ACHN (cell line): ENCODE measurements around the gene ARFGEF3.

ENCODE experiments used
- DNase-seq: peaks from one replicate; pipeline ENCODE4 v3.0.0-alpha.2; 2015
- in situ Hi-C: cut with HindIII; loops from 2 replicates; pipeline ENCODE4 v1.10.0; 2017; ENCODE audit warnings: low sequenced_read_pairs, low pct_ligation_motif_present, low pct_unique_long_range_greater_than_20kb

ARFGEF3 gene

GRCh38 chr6:138253731-138254130 lies 92.0 kb downstream of the ARFGEF3 start:
- in situ Hi-C loops, result no loop called here
- no peak for DNase-seq

- in situ Hi-C loops, result no loop called here
- DNase-seq, result no peak
Observed at GRCh38 chr6:138255443-138255842, 93.7 kb downstream of the ARFGEF3 start.

- in situ Hi-C loops, result no loop called here
- no peak for DNase-seq
Observed at GRCh38 chr6:138257638-138258040, 95.9 kb downstream of the ARFGEF3 start.

GRCh38 chr6:138258197-138258596 lies 96.5 kb downstream of the ARFGEF3 start:
- DNase-seq, result no peak
- in situ Hi-C loops, result no loop called here

- DNase-seq, result no peak
- in situ Hi-C loops, result no loop called here
Observed at GRCh38 chr6:138258991-138259390, 97.3 kb downstream of the ARFGEF3 start.

- in situ Hi-C loops, result no loop called here
- no peak for DNase-seq
Observed at GRCh38 chr6:138261116-138261780, 99.5 kb downstream of the ARFGEF3 start.

- no peak for DNase-seq
- in situ Hi-C loops, result no loop called here
Observed at GRCh38 chr6:138263963-138264362, 102.2 kb downstream of the ARFGEF3 start.

GRCh38 chr6:138264372-138264880 lies 102.7 kb downstream of the ARFGEF3 start:
- in situ Hi-C loops, result no loop called here
- no peak for DNase-seq

- DNase-seq, result no peak
- in situ Hi-C loops, result no loop called here
Observed at GRCh38 chr6:138266095-138266494, 104.4 kb downstream of the ARFGEF3 start.

- in situ Hi-C loops, result no loop called here
- no peak for DNase-seq
Observed at GRCh38 chr6:138267971-138268895, 106.5 kb downstream of the ARFGEF3 start.

GRCh38 chr6:138271451-138271850 lies 109.7 kb downstream of the ARFGEF3 start:
- no peak for DNase-seq
- in situ Hi-C loops, result no loop called here

- no peak for DNase-seq
- in situ Hi-C loops, result no loop called here
Observed at GRCh38 chr6:138272533-138273315, 111.0 kb downstream of the ARFGEF3 start.

- DNase-seq, result no peak
- in situ Hi-C loops, result no loop called here
Observed at GRCh38 chr6:138275976-138276375, 114.2 kb downstream of the ARFGEF3 start.

- DNase-seq, result no peak
- in situ Hi-C loops, result no loop called here
Observed at GRCh38 chr6:138277835-138278234, 116.1 kb downstream of the ARFGEF3 start.

GRCh38 chr6:138278326-138278725 lies 116.6 kb downstream of the ARFGEF3 start:
- no peak for DNase-seq
- in situ Hi-C loops, result no loop called here

- in situ Hi-C loops, result no loop called here
Observed at GRCh38 chr6:138285800-138286199, 124.1 kb downstream of the ARFGEF3 start.

GRCh38 chr6:138286698-138287097 lies 125.0 kb downstream of the ARFGEF3 start:
- DNase-seq, result no peak

More at GRCh38 chr6:138285800-138286199, 124.1 kb downstream of the ARFGEF3 start:
- DNase-seq, result no peak

GRCh38 chr6:138287144-138287955 lies 125.6 kb downstream of the ARFGEF3 start:
- peak; percentile 50 for DNase-seq
- in situ Hi-C loops, result no loop called here

More at GRCh38 chr6:138286698-138287097, 125.0 kb downstream of the ARFGEF3 start:
- in situ Hi-C loops, result no loop called here
